HG02943 (cell line): ENCODE measurements around the gene SLC24A4.

Experiments
- ATAC-seq: cut with Tn5 transposase; IDR thresholded peaks from one replicate; pipeline ENCODE4 v1.9.1; 2021; ENCODE audit warnings: mild to moderate bottlenecking, low read depth, moderate library complexity; ENCODE audit not compliant: unreplicated experiment

SLC24A4 gene

GRCh38 chr14:92455231-92455630, 132.3 kb downstream of the SLC24A4 start:
- ATAC-seq = no peak

GRCh38 chr14:92456215-92457015, 133.4 kb downstream of the SLC24A4 start:
- no peak for ATAC-seq

DNA sequence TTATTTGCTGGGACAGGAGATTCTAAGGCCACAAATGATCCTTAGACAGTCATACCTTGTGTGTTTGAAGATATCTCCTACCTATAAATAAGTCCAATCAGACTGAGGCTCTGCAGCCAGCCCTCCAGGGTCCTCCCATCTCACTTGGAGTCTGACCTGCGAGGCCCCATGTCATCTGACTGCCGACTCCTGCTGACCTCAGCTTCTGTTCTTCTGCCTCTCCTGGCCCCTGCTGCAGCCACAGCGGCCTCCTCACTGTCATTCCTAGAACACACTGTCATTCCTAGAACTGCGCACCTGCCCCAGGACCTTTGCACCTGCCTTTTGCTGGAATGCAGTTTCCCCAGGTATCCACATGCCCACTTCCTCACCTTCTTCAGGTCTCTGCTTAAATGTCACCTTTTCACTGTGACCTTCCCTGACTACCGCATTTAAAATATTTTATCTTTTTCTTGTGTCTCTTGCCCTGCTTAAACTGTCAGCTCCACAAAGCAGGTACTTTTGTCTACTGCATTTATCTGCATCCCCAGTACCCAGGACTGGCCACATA, 134.1 kb downstream of the SLC24A4 start:
- ATAC-seq = no peak

DNA sequence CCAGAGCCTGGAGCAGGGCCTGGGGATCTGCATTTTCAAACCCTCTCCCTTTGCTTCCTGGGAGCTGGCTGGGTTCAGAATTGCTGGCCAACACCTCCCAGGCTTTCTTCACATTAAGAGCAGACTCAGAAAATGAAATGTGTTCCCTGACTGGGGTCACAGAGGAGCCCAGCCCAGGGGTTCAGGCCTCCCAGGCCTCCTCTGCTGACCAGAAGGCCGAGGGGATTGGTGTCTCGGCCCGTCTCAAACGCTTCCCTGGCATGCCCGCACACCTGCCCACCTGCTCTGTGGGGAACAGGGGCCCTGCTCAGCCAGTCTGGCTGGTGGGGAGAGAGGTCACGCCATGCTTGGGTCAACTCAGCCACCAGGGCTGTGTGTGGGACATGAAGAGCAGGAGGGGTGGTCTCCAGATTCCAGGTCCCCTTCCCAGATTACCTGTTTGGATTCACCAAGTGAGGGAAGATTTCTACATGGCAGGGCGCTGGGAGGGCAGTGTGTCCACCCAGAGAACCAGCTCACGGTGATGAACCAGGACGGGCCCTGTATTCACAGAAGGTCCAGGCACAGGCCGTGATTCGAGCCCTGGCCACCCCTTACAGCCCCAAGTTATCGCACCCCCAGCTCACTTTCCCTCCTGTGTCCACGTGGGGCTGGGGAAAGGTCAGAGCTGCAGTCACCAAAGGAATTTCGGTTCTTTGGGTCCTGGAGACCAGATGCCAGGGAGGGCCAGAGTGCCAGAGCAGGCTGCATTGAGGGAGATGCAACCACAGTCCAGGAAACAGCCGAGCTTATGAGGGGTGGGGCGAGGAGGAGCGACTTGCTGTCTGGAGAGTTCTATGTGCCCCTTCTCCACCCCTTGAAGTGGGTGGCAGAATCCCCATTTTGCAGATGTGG, 135.4 kb downstream of the SLC24A4 start:
- ATAC-seq = no peak

DNA sequence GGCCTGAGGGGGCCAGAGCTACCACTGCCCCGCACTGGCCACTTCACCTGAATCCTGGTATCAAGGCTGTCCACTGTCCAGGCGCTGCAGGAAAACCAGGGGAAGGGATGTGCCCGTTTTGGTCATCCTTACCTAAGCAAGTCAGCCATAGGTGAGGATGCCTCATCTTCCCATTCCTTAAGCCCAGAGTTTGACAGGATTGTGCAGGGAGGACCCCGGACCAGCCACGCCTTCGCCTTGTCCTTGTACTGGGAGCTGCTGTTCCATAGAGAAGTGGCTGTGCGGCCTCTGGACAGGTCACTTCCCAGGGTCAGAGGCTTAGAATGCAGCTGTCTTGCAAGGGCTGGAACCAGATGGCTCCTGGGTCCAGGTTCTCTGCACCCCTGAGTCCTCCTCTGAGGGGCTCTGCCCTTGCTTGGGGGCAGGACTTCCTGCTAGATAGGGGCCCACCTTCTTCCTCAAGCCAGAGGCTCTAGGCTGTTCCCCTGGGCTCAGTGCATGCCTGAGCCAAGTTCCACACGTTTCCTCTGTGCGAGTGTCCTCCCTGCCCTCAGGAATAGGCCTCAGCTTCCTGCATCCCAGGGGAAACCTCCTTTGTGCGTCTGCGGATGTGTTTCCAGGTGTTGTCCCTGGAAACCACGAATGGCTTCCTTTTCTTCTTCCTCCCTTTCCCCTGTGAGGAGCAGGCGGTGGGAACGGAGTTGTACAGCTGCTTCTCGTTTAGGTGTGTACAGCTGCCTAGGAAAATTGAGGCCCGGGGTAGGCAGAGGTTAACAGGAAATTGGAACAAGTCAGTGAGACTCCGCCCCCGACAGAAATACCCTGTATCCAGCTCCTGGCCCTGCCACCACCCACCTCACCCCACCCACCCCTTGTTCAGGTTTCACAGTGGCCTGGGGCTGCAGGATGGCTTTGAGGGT, 136.3 kb downstream of the SLC24A4 start:
- ATAC-seq = no peak

GRCh38 chr14:92459950-92460421, 137.0 kb downstream of the SLC24A4 start:
- no peak for ATAC-seq

DNA sequence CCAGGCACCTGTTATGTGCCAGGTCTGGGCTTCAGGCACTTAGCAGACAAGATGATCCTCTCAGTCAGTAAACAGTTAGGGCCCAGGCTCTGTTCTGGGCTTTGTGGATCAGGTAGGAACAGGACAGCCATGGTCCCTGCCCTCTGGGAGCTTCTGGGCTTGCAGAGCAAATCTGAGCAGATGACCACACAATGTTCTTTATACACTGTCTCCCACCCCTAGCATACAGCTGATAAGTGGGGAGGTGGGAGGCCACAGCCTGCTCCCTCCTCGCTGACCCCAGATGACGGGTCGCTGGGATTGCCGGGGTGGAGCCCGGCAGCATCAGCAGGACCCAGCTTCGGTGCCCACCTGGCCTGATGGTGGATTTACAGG, 137.6 kb downstream of the SLC24A4 start:
- no peak for ATAC-seq

DNA sequence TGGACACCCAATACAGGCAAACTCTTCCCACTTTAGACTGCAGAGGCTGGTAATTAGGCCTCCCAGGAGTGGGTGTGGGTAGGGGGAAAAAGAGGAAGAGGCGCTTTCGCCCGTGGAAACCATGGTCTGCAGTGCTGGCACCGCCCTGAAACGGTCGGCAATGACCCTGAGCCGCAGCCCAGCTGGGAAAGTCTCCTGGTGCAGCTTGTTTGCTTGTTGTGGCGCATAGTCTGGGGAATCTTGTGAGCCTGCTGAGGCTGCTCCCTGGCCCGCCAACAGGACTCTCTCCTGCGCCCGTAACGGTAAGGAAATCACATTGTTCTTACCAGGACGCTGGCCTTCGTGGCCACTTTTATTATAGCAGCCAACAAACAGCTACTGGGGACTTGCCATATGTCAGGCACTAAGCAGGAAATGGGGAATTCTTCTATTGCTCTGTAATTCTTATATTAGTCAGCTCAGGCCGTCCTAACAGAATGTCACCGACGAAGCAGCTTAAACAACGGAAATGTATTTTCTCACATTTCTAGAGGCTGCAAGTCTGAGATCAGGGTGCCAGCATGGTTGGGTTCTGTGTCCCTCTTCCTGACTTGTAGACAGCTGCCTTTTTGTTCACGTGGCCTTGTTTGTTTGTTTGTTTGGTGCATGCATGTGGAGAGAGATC, 138.1 kb downstream of the SLC24A4 start:
- no peak for ATAC-seq

- ATAC-seq = no peak
Observed at GRCh38 chr14:92461891-92462290, 138.9 kb downstream of the SLC24A4 start.

DNA sequence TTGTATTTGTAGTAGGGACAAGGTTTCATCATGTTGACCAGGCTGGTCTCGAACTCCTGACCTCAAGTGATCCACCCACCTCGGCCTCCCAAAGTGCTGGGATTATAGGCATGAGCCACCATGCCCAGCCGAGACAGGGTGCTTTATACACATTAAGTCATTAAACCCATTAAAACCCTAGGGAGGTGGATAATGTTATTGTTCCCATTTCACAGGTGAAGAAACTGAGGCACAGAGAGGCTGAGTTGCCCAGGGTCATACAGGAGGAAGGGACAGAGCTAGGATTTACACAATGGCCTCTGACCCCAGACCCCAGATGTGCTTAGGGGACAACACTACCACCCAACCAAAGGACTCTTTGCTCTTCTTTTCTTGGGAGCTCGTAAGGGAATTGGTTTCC, 139.6 kb downstream of the SLC24A4 start:
- no peak for ATAC-seq

DNA sequence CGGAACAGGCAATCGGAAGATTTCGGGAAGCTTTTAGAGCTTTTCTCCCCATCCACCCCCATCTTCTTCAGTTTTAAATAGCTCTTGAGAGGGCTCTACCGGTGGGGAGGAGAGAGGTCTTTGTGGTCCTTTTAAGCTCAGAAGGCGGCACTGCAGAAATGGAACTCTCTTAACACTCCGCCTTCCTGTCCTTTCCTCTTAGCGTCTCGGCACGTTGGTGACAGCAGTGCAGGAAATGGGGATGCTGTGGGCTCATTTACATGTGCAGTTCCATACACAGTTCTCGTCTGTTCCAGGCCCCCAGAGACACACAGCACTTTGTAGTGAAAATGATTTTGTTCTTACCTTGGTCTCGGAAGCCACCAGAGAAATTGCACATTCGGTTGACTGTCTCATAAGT, 140.2 kb downstream of the SLC24A4 start:
- no peak for ATAC-seq

DNA sequence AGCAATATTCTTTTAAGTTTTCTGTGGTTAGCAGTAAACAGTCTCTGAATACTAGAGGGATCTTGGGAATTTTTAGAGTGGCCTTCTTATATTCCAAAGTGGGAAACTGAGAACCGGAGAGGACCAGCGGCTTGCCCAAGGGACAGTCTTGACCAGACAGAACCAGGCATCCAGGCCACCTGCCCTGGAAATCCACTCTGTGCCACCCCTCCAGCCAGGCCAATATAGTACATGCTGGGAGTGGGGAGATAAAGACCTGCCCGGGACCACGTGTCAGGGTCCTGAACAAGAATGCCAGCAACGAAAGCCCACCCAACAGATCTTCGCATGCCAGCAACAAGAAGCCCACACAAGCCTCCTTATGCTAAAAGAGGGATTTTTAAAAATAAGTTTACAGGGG, 141.2 kb downstream of the SLC24A4 start:
- ATAC-seq = no peak

DNA sequence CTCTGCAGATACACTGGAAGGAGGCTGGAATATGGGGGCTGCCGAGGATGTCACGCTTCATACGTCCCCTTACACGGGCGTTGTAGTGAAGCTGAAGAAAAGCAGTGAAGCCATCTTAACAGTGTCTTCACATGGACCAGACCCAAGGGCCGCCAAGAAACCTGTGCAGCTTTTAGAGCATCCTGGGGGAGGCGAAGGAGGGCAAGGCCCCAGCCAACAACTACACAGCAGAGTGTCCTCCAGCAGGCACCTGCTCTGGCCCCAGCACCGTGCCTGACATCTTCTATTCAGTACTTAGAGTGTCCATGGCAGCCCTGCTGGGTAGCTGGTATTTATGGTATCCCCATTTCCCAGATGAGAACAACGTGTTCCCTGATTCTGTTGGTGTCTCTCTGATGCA, 141.8 kb downstream of the SLC24A4 start:
- ATAC-seq = no peak

DNA sequence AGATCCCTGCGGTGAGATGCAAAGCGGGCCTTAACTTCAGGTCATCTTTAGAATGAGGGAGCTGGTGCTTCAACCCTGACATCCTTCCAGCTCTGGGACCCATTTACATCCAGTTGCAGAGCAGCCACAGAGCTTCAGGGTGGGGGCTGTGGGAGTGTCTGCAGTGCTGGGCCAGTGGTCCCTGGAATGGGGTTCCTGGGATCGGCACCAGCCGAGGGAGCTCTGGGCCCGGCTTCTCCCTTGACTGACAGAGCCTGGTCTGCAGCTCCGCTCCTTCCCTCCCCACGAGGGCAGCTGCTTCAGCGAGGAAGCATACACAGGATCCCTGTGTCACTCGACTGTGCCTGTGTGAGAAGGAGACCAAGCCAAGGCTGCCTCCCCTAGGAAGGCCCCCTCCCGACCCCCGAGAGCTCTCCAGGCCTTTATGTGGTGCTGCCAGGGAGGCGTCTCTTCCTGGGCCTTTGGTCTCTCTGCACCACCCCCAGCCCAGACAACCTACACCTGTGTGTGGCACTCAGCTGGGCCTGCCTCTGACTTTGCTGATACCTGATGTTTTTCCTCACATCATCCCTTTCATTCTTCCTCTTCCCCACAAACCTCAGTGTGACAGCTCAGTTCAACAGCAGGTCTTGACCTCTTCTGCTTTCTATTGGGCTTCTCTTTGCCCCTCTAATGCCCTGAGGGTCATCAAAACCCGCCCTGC, 142.5 kb downstream of the SLC24A4 start:
- no peak for ATAC-seq

DNA sequence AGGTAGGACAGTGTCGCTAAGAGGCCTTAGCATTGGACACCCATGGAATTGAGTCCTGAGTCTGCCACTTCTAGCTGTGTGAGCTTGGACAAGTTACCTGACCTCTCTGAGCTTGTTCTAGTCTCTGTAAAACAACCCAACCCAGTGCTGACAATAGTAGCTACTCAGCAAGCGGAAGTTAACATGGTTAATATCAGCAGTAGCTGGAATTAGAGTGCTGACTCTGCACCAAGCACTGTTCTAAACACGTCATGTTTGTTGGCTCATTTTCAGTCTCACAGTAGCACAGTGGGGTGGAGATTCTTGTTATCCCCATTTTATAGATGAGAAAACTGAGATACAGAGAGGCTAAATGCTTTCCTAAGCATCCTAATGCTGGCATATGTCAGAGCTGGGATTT, 143.1 kb downstream of the SLC24A4 start:
- ATAC-seq = no peak

GRCh38 chr14:92469515-92469914, 146.6 kb downstream of the SLC24A4 start:
- ATAC-seq = no peak

GRCh38 chr14:92470215-92470614, 147.2 kb downstream of the SLC24A4 start:
- ATAC-seq = no peak

- ATAC-seq = no peak
Observed at GRCh38 chr14:92470811-92471210, 147.8 kb downstream of the SLC24A4 start.

DNA sequence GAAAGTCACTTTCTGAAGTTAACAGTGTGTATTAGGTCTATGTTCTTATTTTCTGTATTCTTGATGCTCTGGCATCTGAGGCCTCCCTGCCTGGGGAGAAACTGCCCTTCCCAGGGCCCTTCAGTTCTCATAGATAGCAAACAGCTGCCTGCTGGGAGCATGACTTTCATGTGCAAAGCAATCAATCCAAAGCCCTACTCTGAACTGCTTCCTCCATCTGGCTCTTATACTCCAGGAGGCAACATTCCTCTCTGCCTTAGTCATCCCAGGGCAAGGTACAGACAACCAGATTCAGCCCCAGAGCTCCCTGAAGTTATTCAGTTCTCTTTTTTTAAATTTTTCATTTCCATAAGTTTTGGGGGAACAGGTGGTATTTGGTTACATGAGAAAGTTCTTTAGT, 149.0 kb downstream of the SLC24A4 start:
- no peak for ATAC-seq
